Measurements from ENCODE around the gene TLDC2.

DNA sequence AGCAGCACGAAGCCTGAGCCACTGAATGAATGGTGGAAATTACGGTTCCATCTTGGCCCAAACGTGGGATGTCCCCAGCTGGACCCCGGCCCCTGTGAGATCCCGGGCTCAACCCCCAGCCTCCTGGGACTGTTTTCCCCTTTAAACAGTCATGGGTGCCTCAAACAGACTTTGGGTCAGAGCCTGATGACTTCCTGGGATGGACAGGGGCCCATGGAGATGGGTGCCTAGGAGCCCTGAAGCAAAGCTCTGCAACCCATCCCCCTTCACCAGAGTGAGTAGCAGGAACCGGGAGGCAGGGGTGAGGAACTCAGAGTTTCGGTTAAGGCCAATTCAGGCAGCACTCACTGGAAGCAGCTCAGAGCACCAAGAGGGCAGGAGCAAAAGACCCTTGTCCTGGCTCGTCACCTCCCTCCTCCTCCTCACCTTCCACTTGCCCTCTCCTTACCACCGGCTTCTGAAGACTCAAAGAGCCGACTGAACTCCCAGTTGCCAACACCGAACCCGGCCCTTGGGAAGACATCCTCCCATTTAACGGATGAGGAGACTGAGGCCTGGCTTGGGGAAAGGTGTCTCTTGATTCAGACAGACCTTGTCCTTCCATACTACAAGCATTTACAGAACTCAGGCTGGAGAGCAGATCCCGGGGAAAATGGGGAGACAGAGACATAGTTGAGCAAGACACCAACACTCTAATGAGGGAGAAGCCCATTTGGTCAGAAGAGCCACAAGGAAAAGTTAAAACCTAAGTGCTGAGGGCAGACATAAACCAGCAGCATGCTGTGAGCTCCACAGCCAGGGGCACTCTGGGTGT lies 14.9 kb upstream of the TLDC2 start:
- TF ChIP-seq EZH2 (IDR thresholded peaks at IDR 0.05; ENCODE audit: low read length, missing control alignments) = no peak
- TF ChIP-seq, protein P1, sequence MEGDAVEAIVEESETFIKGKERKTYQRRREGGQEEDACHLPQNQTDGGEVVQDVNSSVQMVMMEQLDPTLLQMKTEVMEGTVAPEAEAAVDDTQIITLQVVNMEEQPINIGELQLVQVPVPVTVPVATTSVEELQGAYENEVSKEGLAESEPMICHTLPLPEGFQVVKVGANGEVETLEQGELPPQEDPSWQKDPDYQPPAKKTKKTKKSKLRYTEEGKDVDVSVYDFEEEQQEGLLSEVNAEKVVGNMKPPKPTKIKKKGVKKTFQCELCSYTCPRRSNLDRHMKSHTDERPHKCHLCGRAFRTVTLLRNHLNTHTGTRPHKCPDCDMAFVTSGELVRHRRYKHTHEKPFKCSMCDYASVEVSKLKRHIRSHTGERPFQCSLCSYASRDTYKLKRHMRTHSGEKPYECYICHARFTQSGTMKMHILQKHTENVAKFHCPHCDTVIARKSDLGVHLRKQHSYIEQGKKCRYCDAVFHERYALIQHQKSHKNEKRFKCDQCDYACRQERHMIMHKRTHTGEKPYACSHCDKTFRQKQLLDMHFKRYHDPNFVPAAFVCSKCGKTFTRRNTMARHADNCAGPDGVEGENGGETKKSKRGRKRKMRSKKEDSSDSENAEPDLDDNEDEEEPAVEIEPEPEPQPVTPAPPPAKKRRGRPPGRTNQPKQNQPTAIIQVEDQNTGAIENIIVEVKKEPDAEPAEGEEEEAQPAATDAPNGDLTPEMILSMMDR (conservative IDR thresholded peaks at IDR 0.05 in 1 of 2, IDR thresholded peaks at IDR 0.05 in 1 of 2; ENCODE audit: low read depth in 1 of 2, low read length in 2 of 2) = no peak
